H1 (cell line): ENCODE data around the gene RPP14. TPM values are rescaled to one million over a fixed set of nuclear protein-coding genes. Genes with fewer than 3 reads are reported as not detected.

Source experiments
- CTCF ChIA-PET: fragments of 300-600 bp; sonication (Branson Sonifier 250); formaldehyde crosslinking; loops from one replicate; lab custom pipeline; 2021; ENCODE audit not compliant: partially characterized antibody; lab: Charles Lee
- POLR2A ChIA-PET: fragments of 300-600 bp; sonication (Branson Sonifier 250); formaldehyde crosslinking; loops from one replicate; lab custom pipeline; 2021; ENCODE audit warnings: inconsistent platforms; ENCODE audit not compliant: partially characterized antibody; lab: Charles Lee
- DNase-seq, 2 experiments: peaks; one replicate each; pipeline versions ENCODE4 v3.0.0 to v3.0.0-alpha.2; 2010 to 2022; ENCODE audit warnings: low spot score in 2 of 2, low read depth in 1 of 2, mixed read lengths in 1 of 2
- FAIRE-seq: peaks from 2 replicates; lab custom pipeline; 2011; peaks lifted over from hg19 to GRCh38; lab: Jason Lieb, UNC
- H2AFZ ChIP-seq: 2 replicates; pipeline ENCODE4 v1.8.1; 2012; ENCODE audit warnings: low read length, inconsistent platforms
- H2AK5ac ChIP-seq: 2 replicates; pipeline ENCODE4 v1.6.1; 2013; ENCODE audit warnings: low read depth, low read length
- H2BK120ac ChIP-seq: replicated peaks from 2 replicates; pipeline ENCODE3; 2013; ENCODE audit warnings: low read depth, low read length, inconsistent platforms
- H2BK12ac ChIP-seq: 2 replicates; pipeline ENCODE4 v1.6.1; 2013; ENCODE audit warnings: low read depth, low read length
- H2BK15ac ChIP-seq: 2 replicates; pipeline ENCODE4 v1.6.1; 2013; ENCODE audit warnings: low read length
- H2BK20ac ChIP-seq: 2 replicates; pipeline ENCODE4 v1.6.1; 2013; ENCODE audit warnings: low read length
- H2BK5ac ChIP-seq: 2 replicates; pipeline ENCODE4 v1.6.1; 2013; ENCODE audit warnings: low read depth, low read length
- H3K14ac ChIP-seq: 2 replicates; pipeline ENCODE4 v1.6.1; 2013; ENCODE audit warnings: inconsistent platforms; ENCODE audit not compliant: insufficient read length
- H3K18ac ChIP-seq: 2 replicates; pipeline ENCODE4 v1.6.1; 2013; ENCODE audit warnings: low read length; ENCODE audit errors: extremely low read depth
- H3K23ac ChIP-seq: 2 replicates; pipeline ENCODE4 v1.6.1; 2013; ENCODE audit warnings: inconsistent platforms; ENCODE audit not compliant: insufficient read length
- H3K23me2 ChIP-seq: 2 replicates; pipeline ENCODE4 v1.6.1; 2013; ENCODE audit warnings: low read depth, low read length
- H3K27ac ChIP-seq: 2 replicates; pipeline ENCODE4 v1.6.1; 2011; ENCODE audit warnings: low read depth, low read length, inconsistent platforms
- H3K27me3 ChIP-seq, 4 experiments: replicated peaks in 1 of 4; 1 replicate in 1 of 4; 2 replicates in 3 of 4; pipeline versions ENCODE4 v1.6.1 to v1.8.1; 2011 to 2013; ENCODE audit warnings: low read length in 3 of 4, mild to moderate bottlenecking in 3 of 4, inconsistent platforms in 2 of 4, mixed read lengths in 2 of 4, moderate library complexity in 1 of 4; ENCODE audit not compliant: control insufficient read depth in 3 of 4, insufficient read depth in 3 of 4; ENCODE audit errors: extremely low read depth in 1 of 4
- H3K36me3 ChIP-seq, 4 experiments: 2 replicates each; pipeline versions ENCODE4 v1.6.1 to v1.8.1; 2011 to 2013; ENCODE audit warnings: mild to moderate bottlenecking in 4 of 4, low read length in 3 of 4, moderate library complexity in 2 of 4, control low read depth in 1 of 4, inconsistent platforms in 1 of 4; ENCODE audit not compliant: insufficient read depth in 4 of 4, control insufficient read depth in 2 of 4
- H3K4ac ChIP-seq: replicated peaks from 2 replicates; pipeline ENCODE3; 2013; ENCODE audit warnings: low read length, low read depth, mixed read lengths, inconsistent platforms; ENCODE audit not compliant: insufficient read length
- H3K4me1 ChIP-seq, 4 experiments: replicated peaks in 1 of 4; 1 replicate in 1 of 4; 2 replicates in 3 of 4; pipeline versions ENCODE4 v1.6.1 to v1.8.1; 2011 to 2013; ENCODE audit warnings: low read length in 3 of 4, inconsistent platforms in 2 of 4, mixed read lengths in 1 of 4; ENCODE audit not compliant: insufficient read depth in 4 of 4, control insufficient read depth in 3 of 4
- H3K4me2 ChIP-seq, 2 experiments: 2 replicates each; pipeline versions ENCODE4 v1.6.1 to v1.8.1; 2011 to 2013; ENCODE audit warnings: low read depth in 2 of 2, low read length in 2 of 2, control low read depth in 1 of 2, inconsistent platforms in 1 of 2, mild to moderate bottlenecking in 1 of 2; ENCODE audit not compliant: insufficient read depth in 1 of 2
- H3K4me3 ChIP-seq, 4 experiments: fragments of 200-600, 300-600 bp in 1 of 4; sonication (generic), shearing (Covaris generic), sonication (Bioruptor Twin) in 1 of 4; 2 replicates each; pipeline versions ENCODE4 v1.5.1 to v1.8.1; 2011 to 2016; ENCODE audit warnings: low read length in 4 of 4, low read depth in 3 of 4, control low read depth in 2 of 4, inconsistent platforms in 2 of 4, mild to moderate bottlenecking in 2 of 4, mixed read lengths in 1 of 4, moderate library complexity in 1 of 4; ENCODE audit not compliant: insufficient read depth in 2 of 4; ENCODE audit errors: extremely low read depth in 1 of 4
- H3K56ac ChIP-seq: replicated peaks from 2 replicates; pipeline ENCODE3; 2013; ENCODE audit warnings: low read depth, mild to moderate bottlenecking, mixed read lengths, low read length, inconsistent platforms; ENCODE audit not compliant: insufficient read length
- H3K79me1 ChIP-seq: 2 replicates; pipeline ENCODE4 v1.6.1; 2013; ENCODE audit warnings: low read depth, low read length, control low read depth
- H3K79me2 ChIP-seq, 2 experiments: 2 replicates each; pipeline versions ENCODE4 v1.6.1 to v1.8.1; 2012 to 2013; ENCODE audit warnings: low read length in 2 of 2, mild to moderate bottlenecking in 2 of 2, inconsistent platforms in 1 of 2; ENCODE audit not compliant: insufficient read depth in 2 of 2, control insufficient read depth in 1 of 2
- H3K9ac ChIP-seq, 4 experiments: replicated peaks in 1 of 4; 1 replicate in 1 of 4; 2 replicates in 3 of 4; pipeline versions ENCODE4 v1.6.1 to v1.8.1; 2011 to 2013; ENCODE audit warnings: low read depth in 3 of 4, low read length in 3 of 4, control low read depth in 2 of 4, mild to moderate bottlenecking in 2 of 4, moderate library complexity in 2 of 4, inconsistent platforms in 1 of 4; ENCODE audit errors: extremely low read depth in 1 of 4
- H3K9me3 ChIP-seq, 2 experiments: 2 replicates each; pipeline versions ENCODE4 v1.6.1 to v1.8.1; 2012 to 2013; ENCODE audit warnings: mild to moderate bottlenecking in 2 of 2, moderate library complexity in 2 of 2, control low read depth in 1 of 2, inconsistent platforms in 1 of 2, low read depth in 1 of 2, low read length in 1 of 2, mixed read lengths in 1 of 2; ENCODE audit not compliant: insufficient read depth in 2 of 2
- H4K20me1 ChIP-seq, 2 experiments: replicated peaks in 1 of 2; 2 replicates each; pipeline versions ENCODE3 to v1.8.1; 2011 to 2013; ENCODE audit warnings: inconsistent platforms in 2 of 2, low read length in 2 of 2, mild to moderate bottlenecking in 1 of 2; ENCODE audit not compliant: insufficient read depth in 2 of 2, control insufficient read depth in 1 of 2
- H4K5ac ChIP-seq: 2 replicates; pipeline ENCODE4 v1.6.1; 2013; ENCODE audit warnings: low read length, low read depth, mixed read lengths, inconsistent platforms; ENCODE audit not compliant: insufficient read length
- H4K8ac ChIP-seq: 2 replicates; pipeline ENCODE4 v1.8.0; 2013; ENCODE audit warnings: mild to moderate bottlenecking, moderate library complexity, low read length, inconsistent platforms; ENCODE audit not compliant: insufficient read depth; ENCODE audit errors: extremely low read depth
- H4K91ac ChIP-seq: replicated peaks from 2 replicates; pipeline ENCODE3; 2013; ENCODE audit warnings: low read length, mixed read lengths, inconsistent platforms; ENCODE audit not compliant: insufficient read length
- WGBS, 2 experiments: shearing (Covaris generic) in 1 of 2; methylation state at CpG; one replicate each; pipeline versions ENCODE4 v1.1.6 to v1.1.7; 2013 to 2015; ENCODE audit warnings: low lambda C conversion rate in 2 of 2, mixed read lengths in 2 of 2, inconsistent platforms in 1 of 2, low coverage in 1 of 2, missing lambda C conversion rate in 1 of 2; ENCODE audit not compliant: insufficient replicate concordance in 2 of 2, insufficient coverage in 1 of 2, insufficient read length in 1 of 2; ENCODE audit errors: extremely low coverage in 1 of 2, missing lambda C conversion rate in 1 of 2; 5-methylcytosine and 5-hydroxymethylcytosine counted together
- polyA plus RNA-seq, 7 experiments: library from polyadenylated mRNA; depleted of rRNA in 3 of 7; stranded (reverse) in 5 of 7; unstranded in 2 of 7; fragments of >200 nt in 5 of 7; fragments of 200-250 nt in 2 of 7; gene quantifications; 1 replicate in 5 of 7; 2 replicates in 1 of 7; 4 replicates in 1 of 7; pipeline versions ENCODE4 v1.2.1 to v1.2.3, GENCODE V29; 2011 to 2013; ENCODE audit warnings: missing spikeins in 2 of 7, mixed read lengths in 2 of 7
- total RNA-seq: library from RNA; stranded (reverse); fragmentation: NEBNext Ultra II Directional; extraction: Animal tissue kit (Norgen Biotek cat#: 25700); gene quantifications from 2 replicates; pipeline ENCODE4 v1.2.1, GENCODE V29; 2021
- TF ChIP-seq, protein P1 (sequence below), 3 experiments: IDR thresholded peaks; 1 replicate in 2 of 3; 2 replicates in 1 of 3; pipeline versions ENCODE4 v1.5.1 to v1.6.1; 2011; ENCODE audit warnings: low read length in 3 of 3, mild to moderate bottlenecking in 3 of 3, inconsistent platforms in 2 of 3, low read depth in 1 of 3, moderate library complexity in 1 of 3; ENCODE audit not compliant: insufficient read depth in 1 of 3; ENCODE audit errors: control extremely low read depth in 1 of 3
- TF ChIP-seq, protein P2 (sequence below): IDR thresholded peaks from 2 replicates; pipeline ENCODE4 v1.6.1; 2012; ENCODE audit warnings: inconsistent platforms

The RPP14 gene
- total and polyA plus RNA-seq, 2 of the 8 experiments (the other 6 are each of a cell fraction or from before 2014, with no cell fraction given) = 11.7 to 23.4 TPM

DNA sequence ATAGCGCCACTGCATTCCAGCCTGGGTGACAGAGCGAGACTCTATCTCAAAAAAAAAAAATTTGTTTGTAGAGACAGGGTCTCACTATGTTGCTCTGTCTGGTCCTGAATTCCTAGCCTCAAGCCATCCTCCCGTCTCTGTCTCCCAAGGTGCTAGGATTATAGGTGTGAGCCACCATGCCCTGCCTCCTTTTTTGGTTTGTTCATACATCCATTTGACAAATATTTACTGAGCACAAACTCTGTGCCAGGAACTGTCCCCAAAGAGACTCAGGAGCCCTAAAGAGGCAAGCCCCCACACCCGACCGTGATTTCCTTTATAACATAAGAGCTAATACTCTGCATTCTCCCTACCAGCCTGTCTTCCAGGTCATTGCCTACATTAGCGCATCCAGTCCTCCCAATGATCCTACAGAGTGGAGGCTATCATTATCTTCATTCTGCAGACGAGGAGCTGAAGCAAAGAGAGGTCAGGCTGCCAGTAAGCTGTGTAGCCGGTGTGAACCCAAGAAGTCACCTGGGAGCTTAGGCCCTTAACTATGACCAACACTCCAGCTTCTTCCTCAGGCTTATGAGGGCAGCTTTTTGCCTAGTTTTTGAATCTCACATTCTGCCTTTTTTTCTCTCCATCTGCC lies 20.3 kb downstream of the RPP14 start:
- Histone ChIP-seq H3K4me3 (no peak overlapping the region), H4K91ac (no peak overlapping the region), H3K36me3 (no peaks in the 10 kb centered on the region), H3K9ac (no peak overlapping the region), H3K79me2 (no peaks in the 10 kb centered on the region), H4K8ac (no peak overlapping the region), H3K23ac (no peak overlapping the region), H3K23me2 (no peaks in the 10 kb centered on the region), H2AK5ac (no peak overlapping the region), H2BK15ac (no peak overlapping the region), H3K4me2 (no peak overlapping the region), H3K4me1 (peaks cover 0 to 6% (median 5%) of the 10 kb centered on the region in 4 experiments; a peak in 4 of 7 replicates), H2BK20ac (no peak overlapping the region), H3K4ac (no peak overlapping the region), H2BK120ac (no peak overlapping the region), H3K14ac (no peak overlapping the region), H2BK5ac (no peak overlapping the region), H2AFZ (no peak overlapping the region), H4K20me1 (no peaks in the 10 kb centered on the region), H4K5ac (no peak overlapping the region), H3K56ac (no peak overlapping the region), H3K27me3 (no peaks in the 10 kb centered on the region), H3K9me3 (no peaks in the 10 kb centered on the region), H3K79me1 (no peaks in the 10 kb centered on the region), H2BK12ac (no peak overlapping the region), H3K27ac (no peak overlapping the region), H3K18ac (no peak overlapping the region)
- DNase-seq = no peak
- WGBS, 2 experiments = 87% methylated on average over 8 of the region's 8 CpGs; no CpG with 5 or more reads in 1 of the 2 experiments
- TF ChIP-seq, protein P1, sequence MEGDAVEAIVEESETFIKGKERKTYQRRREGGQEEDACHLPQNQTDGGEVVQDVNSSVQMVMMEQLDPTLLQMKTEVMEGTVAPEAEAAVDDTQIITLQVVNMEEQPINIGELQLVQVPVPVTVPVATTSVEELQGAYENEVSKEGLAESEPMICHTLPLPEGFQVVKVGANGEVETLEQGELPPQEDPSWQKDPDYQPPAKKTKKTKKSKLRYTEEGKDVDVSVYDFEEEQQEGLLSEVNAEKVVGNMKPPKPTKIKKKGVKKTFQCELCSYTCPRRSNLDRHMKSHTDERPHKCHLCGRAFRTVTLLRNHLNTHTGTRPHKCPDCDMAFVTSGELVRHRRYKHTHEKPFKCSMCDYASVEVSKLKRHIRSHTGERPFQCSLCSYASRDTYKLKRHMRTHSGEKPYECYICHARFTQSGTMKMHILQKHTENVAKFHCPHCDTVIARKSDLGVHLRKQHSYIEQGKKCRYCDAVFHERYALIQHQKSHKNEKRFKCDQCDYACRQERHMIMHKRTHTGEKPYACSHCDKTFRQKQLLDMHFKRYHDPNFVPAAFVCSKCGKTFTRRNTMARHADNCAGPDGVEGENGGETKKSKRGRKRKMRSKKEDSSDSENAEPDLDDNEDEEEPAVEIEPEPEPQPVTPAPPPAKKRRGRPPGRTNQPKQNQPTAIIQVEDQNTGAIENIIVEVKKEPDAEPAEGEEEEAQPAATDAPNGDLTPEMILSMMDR (IDR thresholded peaks at IDR 0.05; ENCODE audit: control extremely low read depth in 1 of 3, insufficient read depth in 1 of 3, low read depth in 1 of 3, low read length in 3 of 3) = no peak
- TF ChIP-seq, protein P2, sequence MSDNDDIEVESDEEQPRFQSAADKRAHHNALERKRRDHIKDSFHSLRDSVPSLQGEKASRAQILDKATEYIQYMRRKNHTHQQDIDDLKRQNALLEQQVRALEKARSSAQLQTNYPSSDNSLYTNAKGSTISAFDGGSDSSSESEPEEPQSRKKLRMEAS = no peak
- ChIA-PET POLR2A (interaction anchor here (0.7 to 2.7 kb wide), 3 partner anchors 13 to 54 kb away, joined by 3 to 8 read pairs (median 4); partner anchors contain the start of genes HTD2 and RPP14), CTCF (interaction anchor here (1.2 to 12.7 kb wide), 4 partner anchors 8 to 19 kb away, joined by 3 to 104 read pairs (median 4); partner anchors contain the start of genes HTD2 and RPP14)
- no peak for FAIRE-seq
